Neural progenitor cell (in vitro differentiated cells): ENCODE measurements around the gene FKBP3.

Experiments used
- CTCF ChIP-seq: fragments of 200-600 bp; sonication (generic); IDR thresholded peaks from 2 replicates; pipeline ENCODE4 v1.5.1; 2017; ENCODE audit warnings: antibody characterized with exemption, mild to moderate bottlenecking
- EZH2phosphoT487 ChIP-seq: fragments of 200-600 bp; sonication (generic); IDR thresholded peaks from 2 replicates; pipeline ENCODE4 v1.6.1; 2017; ENCODE audit warnings: antibody characterized with exemption

- TF ChIP-seq EZH2phosphoT487 (no peak), CTCF (no peak)
These were observed 30.5 kb downstream of the FKBP3 start for GRCh38 chr14:45103806-45104205.
